Stimulated activated naive CD8-positive, alpha-beta T cell treated with anti-CD3 and anti-CD28 coated beads, Interleukin-15, amount 100 ng/mL, for 72 hours (primary cell): ENCODE data around the gene MKRN1.
A peak's percentile ranks its signal among the peaks of the same experiment; 100 is the strongest.
"Not testable (repeated sequence)": the region's sequence is repeated elsewhere in the genome, so short reads cannot be mapped to it uniquely, and the experiment has no call there.

Source experiments
- ATAC-seq: fragments of 150-1000 bp; cut with Tn5 transposase; 2 replicates; pipeline ENCODE4 v1.10.0; 2021; ENCODE audit warnings: mild to moderate bottlenecking, moderate library complexity
- DNase-seq, 2 donors: peaks; one replicate each; pipeline ENCODE4 v3.0.0; 2021 to 2022
- H3K27ac Mint-ChIP-seq, 2 donors: one replicate each; pipeline ENCODE4 v1.8.0; 2022; ENCODE audit warnings: mild to moderate bottlenecking in 2 of 2, mixed read lengths in 2 of 2, moderate library complexity in 2 of 2
- H3K27me3 Mint-ChIP-seq: one replicate; pipeline ENCODE4 v1.8.0; 2022; ENCODE audit warnings: mixed read lengths
- H3K4me1 Mint-ChIP-seq: one replicate; pipeline ENCODE4 v1.8.0; 2022; ENCODE audit warnings: mild to moderate bottlenecking, mixed read lengths
- H3K4me3 Mint-ChIP-seq, 2 donors: one replicate each; pipeline ENCODE4 v1.8.0; 2022; ENCODE audit warnings: mild to moderate bottlenecking in 2 of 2, mixed read lengths in 2 of 2, moderate library complexity in 1 of 2
- H3K9me3 Mint-ChIP-seq, 2 donors: one replicate each; pipeline ENCODE4 v1.8.0; 2022; ENCODE audit warnings: mixed read lengths in 2 of 2

Gene MKRN1

DNA sequence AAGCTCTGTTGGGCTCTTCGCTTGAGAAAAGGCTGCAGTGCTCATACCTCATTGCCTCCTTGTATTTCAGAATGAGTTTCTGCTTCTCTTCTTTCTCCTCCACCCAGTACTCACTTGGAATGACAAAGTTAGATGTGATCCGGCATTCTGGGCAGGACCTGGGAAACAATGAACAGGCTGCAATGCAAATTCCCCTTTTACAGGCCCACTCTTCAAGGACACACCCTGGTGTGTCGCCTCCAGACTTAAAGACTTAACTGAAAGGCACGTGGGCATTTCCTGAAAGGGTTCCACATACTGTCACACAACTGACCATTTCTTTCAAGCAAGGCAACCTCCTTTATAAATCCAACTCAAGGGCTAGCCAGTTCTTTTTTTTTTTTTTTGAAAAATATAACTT is 23.6 kb downstream of the MKRN1 start:
- DNase-seq, result no peak
- Mint-ChIP-seq H3K4me1 (peaks cover 39% of the 10 kb centered on the region), H3K27me3 (no peaks in the 10 kb centered on the region), H3K9me3 (no peaks in the 10 kb centered on the region), H3K4me3 (no peak overlapping the region), H3K27ac (no peak overlapping the region)
- no peak for ATAC-seq

- no peaks in the 10 kb centered on the region for H3K27me3 Mint-ChIP-seq
- no peak for DNase-seq
- H3K4me1 Mint-ChIP-seq, result peaks cover 43% of the 10 kb centered on the region
- H3K27ac Mint-ChIP-seq, result peak overlapping the region in 1 of 2 donors; percentile 21
- no peak for ATAC-seq
- H3K4me3 Mint-ChIP-seq, result no peak overlapping the region
- H3K9me3 Mint-ChIP-seq, result no peaks in the 10 kb centered on the region
These were observed 24.7 kb downstream of the MKRN1 start for GRCh38 chr7:140454657-140455015.

- peaks cover 39% of the 10 kb centered on the region for H3K4me1 Mint-ChIP-seq
- not testable (repeated sequence) for DNase-seq, H3K4me3 Mint-ChIP-seq, H3K9me3 Mint-ChIP-seq, ATAC-seq, H3K27me3 Mint-ChIP-seq
- H3K27ac Mint-ChIP-seq, result peak overlapping the region in 1 of 2 donors; percentile 28
These were observed 25.3 kb downstream of the MKRN1 start for GRCh38 chr7:140453785-140454656.

DNA sequence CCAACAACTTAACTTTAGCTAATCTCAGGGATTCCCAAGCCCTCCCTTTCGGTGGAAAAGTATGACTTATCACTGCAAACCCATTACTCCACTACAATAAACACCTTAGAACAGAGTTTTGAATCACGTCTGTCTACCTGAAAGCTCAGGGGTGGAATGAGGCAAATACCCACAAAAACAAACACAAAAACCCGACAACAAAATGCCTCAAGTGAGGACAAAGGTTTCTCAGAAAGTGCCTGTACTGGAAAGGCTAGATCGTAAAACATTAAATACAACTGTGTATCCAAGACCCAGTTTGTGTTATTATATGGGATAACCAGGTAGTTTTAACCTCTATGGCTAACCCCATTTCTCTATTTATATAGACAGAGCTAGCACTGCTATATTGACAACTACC is 26.0 kb downstream of the MKRN1 start:
- Mint-ChIP-seq H3K27me3 (no peaks in the 10 kb centered on the region), H3K4me3 (no peak overlapping the region), H3K9me3 (no peaks in the 10 kb centered on the region), H3K27ac (no peak overlapping the region), H3K4me1 (peaks cover 35% of the 10 kb centered on the region)
- no peak for DNase-seq
- no peak for ATAC-seq

GRCh38 chr7:140451716-140452115 is 27.6 kb downstream of the MKRN1 start:
- DNase-seq (no peak), ATAC-seq (no peak)
- H3K9me3 Mint-ChIP-seq, result no peaks in the 10 kb centered on the region
- H3K27ac Mint-ChIP-seq, result no peak overlapping the region
- H3K4me1 Mint-ChIP-seq, result peaks cover 41% of the 10 kb centered on the region
- H3K27me3 Mint-ChIP-seq, result no peaks in the 10 kb centered on the region
- H3K4me3 Mint-ChIP-seq, result no peak overlapping the region

- H3K9me3 Mint-ChIP-seq, result no peaks in the 10 kb centered on the region
- DNase-seq (no peak), ATAC-seq (no peak)
- H3K27ac Mint-ChIP-seq, result no peak overlapping the region
- H3K4me1 Mint-ChIP-seq, result peaks cover 27% of the 10 kb centered on the region
- no peak overlapping the region for H3K4me3 Mint-ChIP-seq
- no peaks in the 10 kb centered on the region for H3K27me3 Mint-ChIP-seq
These were observed 30.4 kb downstream of the MKRN1 start for GRCh38 chr7:140448781-140449480.

DNA sequence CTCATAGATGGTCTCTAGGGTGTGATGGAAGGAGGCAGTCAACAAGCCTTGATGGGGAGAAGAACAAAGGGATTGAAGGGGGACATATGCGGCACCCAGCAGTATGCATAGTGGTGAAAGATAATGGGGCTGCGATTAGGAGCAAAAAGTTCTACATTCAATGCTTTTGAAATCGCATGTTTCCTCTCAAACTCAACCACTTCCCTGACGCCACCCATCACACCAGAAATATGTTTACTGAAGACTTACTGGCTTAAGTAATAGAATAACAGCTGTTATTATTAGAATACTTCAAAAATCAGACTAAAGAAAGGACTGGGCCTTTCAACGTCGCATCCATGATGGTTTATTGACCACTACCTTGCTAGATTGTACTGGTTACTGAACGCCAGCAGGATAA is 31.5 kb downstream of the MKRN1 start:
- ATAC-seq, result no peak
- Mint-ChIP-seq H3K27me3 (no peaks in the 10 kb centered on the region), H3K27ac (no peak overlapping the region), H3K4me3 (no peak overlapping the region), H3K9me3 (no peaks in the 10 kb centered on the region), H3K4me1 (peaks cover 26% of the 10 kb centered on the region)
- no peak for DNase-seq

- Mint-ChIP-seq H3K27me3 (no peaks in the 10 kb centered on the region), H3K27ac (no peak overlapping the region), H3K4me1 (peaks cover 16% of the 10 kb centered on the region), H3K4me3 (no peak overlapping the region), H3K9me3 (no peaks in the 10 kb centered on the region)
- DNase-seq (no peak), ATAC-seq (no peak)
These were observed 32.8 kb downstream of the MKRN1 start for GRCh38 chr7:140446467-140446866.

DNA sequence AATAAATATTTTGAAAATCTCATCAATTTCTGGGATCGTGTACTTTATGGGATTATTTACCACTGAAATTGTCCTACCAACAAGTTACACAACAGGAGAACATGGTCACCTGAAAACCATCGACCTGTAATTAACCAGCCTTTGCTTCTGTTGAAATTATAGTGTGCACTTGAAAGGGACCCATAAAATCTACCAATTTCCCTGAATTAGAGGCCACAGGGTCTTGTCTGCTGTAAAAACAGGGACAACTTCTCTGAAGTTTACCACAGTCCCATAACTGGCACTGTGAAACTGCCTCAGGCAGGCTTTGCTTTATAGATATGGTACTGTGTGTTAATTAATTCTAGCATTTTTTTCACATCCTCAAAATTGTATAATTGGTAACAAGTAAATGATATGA is 37.8 kb downstream of the MKRN1 start:
- no peak overlapping the region for H3K4me3 Mint-ChIP-seq
- no peak overlapping the region for H3K27ac Mint-ChIP-seq
- no peaks in the 10 kb centered on the region for H3K9me3 Mint-ChIP-seq
- no peaks in the 10 kb centered on the region for H3K27me3 Mint-ChIP-seq
- DNase-seq (no peak), ATAC-seq (no peak)
- H3K4me1 Mint-ChIP-seq, result peaks cover 8% of the 10 kb centered on the region

DNA sequence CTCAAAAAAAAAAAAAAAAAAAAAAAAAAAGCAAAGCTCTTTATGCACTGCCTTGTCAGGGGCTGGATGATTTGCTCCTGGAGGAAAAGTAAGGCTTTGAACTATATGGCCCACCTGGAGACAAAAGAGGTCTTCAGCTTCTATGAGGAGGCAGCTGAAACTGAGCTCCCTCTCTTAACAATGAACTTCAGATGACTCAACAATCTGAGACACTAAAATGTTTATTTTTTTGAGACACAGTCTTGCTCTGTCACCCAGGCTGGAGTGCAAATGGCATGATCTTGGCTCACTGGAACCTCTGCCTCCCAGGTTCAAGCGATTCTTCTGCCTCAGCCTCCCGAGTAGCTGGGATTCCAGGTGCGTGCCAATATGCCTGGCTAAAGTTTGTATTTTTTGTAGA is 38.7 kb downstream of the MKRN1 start:
- H3K27me3 Mint-ChIP-seq, result no peaks in the 10 kb centered on the region
- peaks cover 8% of the 10 kb centered on the region for H3K4me1 Mint-ChIP-seq
- H3K27ac Mint-ChIP-seq, result no peak overlapping the region
- no peak for ATAC-seq
- no peak overlapping the region for H3K4me3 Mint-ChIP-seq
- no peak for DNase-seq
- no peaks in the 10 kb centered on the region for H3K9me3 Mint-ChIP-seq

DNA sequence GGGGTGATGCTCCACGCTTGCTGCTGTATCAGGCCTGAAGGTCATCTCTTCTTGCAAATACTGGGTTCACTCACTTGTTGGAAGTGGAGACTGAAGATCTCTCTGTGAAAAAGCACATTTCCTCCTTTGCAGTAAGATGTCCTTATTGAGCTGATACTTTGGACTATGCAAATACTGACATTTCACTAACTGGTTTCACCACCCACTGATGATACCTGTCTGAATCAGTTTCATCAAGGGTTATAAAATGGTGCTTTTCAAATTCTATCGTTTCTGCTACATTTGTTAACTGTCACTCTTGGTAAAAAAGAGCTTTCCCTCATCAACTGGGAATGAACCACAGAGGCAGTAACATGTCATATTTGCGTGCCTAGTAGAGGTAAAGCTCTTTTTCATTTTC is 39.9 kb downstream of the MKRN1 start:
- H3K4me3 Mint-ChIP-seq, result no peak overlapping the region
- ATAC-seq, result no peak
- H3K27me3 Mint-ChIP-seq, result no peaks in the 10 kb centered on the region
- DNase-seq, result no peak
- peaks cover 8% of the 10 kb centered on the region for H3K4me1 Mint-ChIP-seq
- H3K9me3 Mint-ChIP-seq, result no peaks in the 10 kb centered on the region
- H3K27ac Mint-ChIP-seq, result no peak overlapping the region

DNA sequence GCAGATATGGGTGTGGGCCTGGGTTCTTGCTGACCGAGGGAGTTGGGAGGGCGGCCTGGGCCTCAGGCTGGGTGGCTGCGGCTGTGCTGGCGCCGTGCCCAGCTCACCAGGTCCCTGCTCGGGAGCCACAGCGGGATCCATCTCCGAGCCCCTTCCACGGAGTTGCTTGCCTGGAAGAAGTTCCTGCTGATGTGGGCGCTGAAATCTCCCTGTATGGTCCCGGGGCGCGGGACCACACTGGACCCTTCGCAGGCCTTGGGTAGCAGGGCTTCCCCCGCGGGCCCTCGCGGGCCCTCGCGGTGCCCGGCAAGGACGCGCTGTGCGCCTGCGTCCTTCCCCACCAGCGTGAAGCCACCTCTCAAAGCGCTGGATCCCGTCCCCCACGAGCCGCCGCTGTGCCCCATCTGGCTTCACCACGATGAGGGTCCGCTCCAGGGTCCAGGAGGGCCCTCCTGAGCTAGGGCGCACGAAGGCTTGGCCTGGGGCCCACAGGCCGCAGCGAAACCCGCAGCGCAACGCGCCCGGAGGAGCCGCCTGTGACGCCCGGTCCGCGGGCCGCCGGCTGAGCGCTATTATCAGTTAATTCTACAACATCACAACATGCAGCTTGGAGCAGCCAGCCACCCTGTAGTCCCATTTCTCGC is 43.9 kb downstream of the MKRN1 start:
- H3K27ac Mint-ChIP-seq, result no peak overlapping the region
- DNase-seq (no peak), ATAC-seq (peak; percentile 20)
- peaks cover 8% of the 10 kb centered on the region for H3K4me1 Mint-ChIP-seq
- H3K9me3 Mint-ChIP-seq, result no peaks in the 10 kb centered on the region
- no peak overlapping the region for H3K4me3 Mint-ChIP-seq
- no peaks in the 10 kb centered on the region for H3K27me3 Mint-ChIP-seq

- DNase-seq, result no peak
- H3K4me1 Mint-ChIP-seq, result no peaks in the 10 kb centered on the region
- H3K27me3 Mint-ChIP-seq, result no peaks in the 10 kb centered on the region
- no peak for ATAC-seq
- H3K4me3 Mint-ChIP-seq, result no peak overlapping the region
- no peaks in the 10 kb centered on the region for H3K9me3 Mint-ChIP-seq
- no peak overlapping the region for H3K27ac Mint-ChIP-seq
These were observed 45.9 kb downstream of the MKRN1 start for GRCh38 chr7:140433396-140433795.

DNA sequence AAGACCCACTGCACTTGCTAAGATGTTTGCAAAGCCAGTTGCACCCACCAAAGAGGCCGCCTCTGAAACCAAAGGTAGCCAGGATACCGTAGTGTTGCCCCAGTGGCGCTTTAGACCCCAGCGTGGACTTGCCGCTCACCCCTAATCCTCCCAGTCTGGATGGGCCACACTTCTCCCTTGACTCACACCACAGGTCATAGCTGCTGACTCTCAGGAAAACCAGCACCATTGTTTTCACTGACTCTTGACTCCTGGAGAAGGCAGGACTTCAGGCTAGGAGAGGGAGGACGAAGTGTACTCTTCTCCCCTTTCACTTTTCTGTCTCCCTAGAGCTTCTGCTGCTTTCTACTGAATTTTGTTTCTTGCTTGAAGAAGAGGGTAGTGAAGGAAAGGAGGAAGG is 53.2 kb downstream of the MKRN1 start:
- Mint-ChIP-seq H3K9me3 (no peaks in the 10 kb centered on the region), H3K27ac (no peak overlapping the region), H3K4me3 (no peak overlapping the region), H3K4me1 (no peaks in the 10 kb centered on the region), H3K27me3 (no peaks in the 10 kb centered on the region)
- DNase-seq (no peak), ATAC-seq (no peak)

- no peak overlapping the region for H3K27ac Mint-ChIP-seq
- H3K4me1 Mint-ChIP-seq, result no peaks in the 10 kb centered on the region
- H3K27me3 Mint-ChIP-seq, result no peaks in the 10 kb centered on the region
- H3K4me3 Mint-ChIP-seq, result no peak overlapping the region
- no peaks in the 10 kb centered on the region for H3K9me3 Mint-ChIP-seq
- ATAC-seq (no peak), DNase-seq (no peak)
These were observed 53.6 kb downstream of the MKRN1 start for GRCh38 chr7:140425718-140426117.

DNA sequence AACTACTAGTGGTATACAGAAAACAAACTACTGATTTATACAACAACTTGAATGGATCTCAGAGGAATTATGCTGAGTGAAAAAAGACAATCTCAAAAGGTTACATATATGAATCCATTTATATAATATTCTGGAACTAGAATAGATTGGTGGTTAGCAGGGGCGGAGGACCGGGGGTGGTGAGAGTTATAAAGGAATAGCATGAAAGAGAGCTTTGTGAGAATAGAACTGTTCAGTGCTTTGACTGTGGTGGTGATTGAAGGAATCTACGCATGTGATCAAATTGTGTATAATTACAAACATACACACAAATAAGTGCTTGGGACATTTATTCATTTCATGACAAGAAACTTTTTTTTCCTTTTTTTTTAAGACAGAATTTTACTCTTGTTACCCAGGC is 55.8 kb downstream of the MKRN1 start:
- Mint-ChIP-seq H3K4me3 (no peak overlapping the region), H3K27me3 (no peaks in the 10 kb centered on the region), H3K9me3 (no peaks in the 10 kb centered on the region), H3K4me1 (no peaks in the 10 kb centered on the region), H3K27ac (no peak overlapping the region)
- ATAC-seq (no peak), DNase-seq (no peak)
